Mesenchymal stem cell (in vitro differentiated cells and primary cell): Measurements from ENCODE around the gene MAMSTR.

Experiments
- DNase-seq: peaks from one replicate; pipeline ENCODE4 v3.0.0-alpha.2; 2013
- H2AFZ ChIP-seq: one replicate; pipeline ENCODE4 v1.6.1; 2013; ENCODE audit warnings: low read depth, mild to moderate bottlenecking, control low read depth, inconsistent platforms, low read length, moderate library complexity
- H2AK5ac ChIP-seq: 2 replicates; pipeline ENCODE4 v1.6.1; 2013; ENCODE audit warnings: low read length, moderate library complexity, mild to moderate bottlenecking, inconsistent platforms; ENCODE audit not compliant: severe bottlenecking
- H2BK120ac ChIP-seq: one replicate; pipeline ENCODE4 v1.6.1; 2013; ENCODE audit warnings: low read depth, mild to moderate bottlenecking, inconsistent platforms, low read length, moderate library complexity
- H2BK12ac ChIP-seq, 2 experiments: one replicate each; pipeline ENCODE4 v1.6.1; 2013; ENCODE audit warnings: inconsistent platforms in 2 of 2, low read length in 2 of 2, mild to moderate bottlenecking in 2 of 2, moderate library complexity in 2 of 2, control low read depth in 1 of 2
- H2BK15ac ChIP-seq: one replicate; pipeline ENCODE4 v1.6.1; 2013; ENCODE audit warnings: mild to moderate bottlenecking, low read depth, inconsistent platforms; ENCODE audit not compliant: poor library complexity, severe bottlenecking
- H2BK5ac ChIP-seq: 2 replicates; pipeline ENCODE4 v1.6.1; 2013; ENCODE audit warnings: low read depth, mild to moderate bottlenecking, low read length, control low read depth, inconsistent platforms; ENCODE audit not compliant: poor library complexity, severe bottlenecking
- H3K14ac ChIP-seq, 2 experiments: one replicate each; pipeline ENCODE4 v1.6.1; 2013; ENCODE audit warnings: inconsistent platforms in 2 of 2, low read length in 2 of 2, control low read depth in 1 of 2, mild to moderate bottlenecking in 1 of 2, moderate library complexity in 1 of 2
- H3K18ac ChIP-seq, 2 experiments: one replicate each; pipeline ENCODE4 v1.6.1; 2013; ENCODE audit warnings: inconsistent platforms in 2 of 2, low read length in 2 of 2, control low read depth in 1 of 2, low read depth in 1 of 2, mild to moderate bottlenecking in 1 of 2
- H3K23ac ChIP-seq, 2 experiments: one replicate each; pipeline ENCODE4 v1.6.1; 2013; ENCODE audit warnings: inconsistent platforms in 2 of 2, low read length in 2 of 2, mild to moderate bottlenecking in 2 of 2, moderate library complexity in 2 of 2, control low read depth in 1 of 2
- H3K27ac ChIP-seq: 2 replicates; pipeline ENCODE4 v1.5.1; 2013; ENCODE audit warnings: mild to moderate bottlenecking, moderate library complexity, low read length, control low read depth, inconsistent platforms; ENCODE audit not compliant: poor library complexity, severe bottlenecking
- H3K27me3 ChIP-seq, 2 experiments: 2 replicates each; pipeline versions ENCODE4 v1.6.1 to v1.7.0; 2013; ENCODE audit warnings: low read length in 2 of 2, mild to moderate bottlenecking in 2 of 2, moderate library complexity in 2 of 2, control low read depth in 1 of 2, inconsistent platforms in 1 of 2; ENCODE audit not compliant: control insufficient read depth in 1 of 2, insufficient read depth in 1 of 2
- H3K36me3 ChIP-seq, 2 experiments: 2 replicates each; pipeline versions ENCODE4 v1.6.1 to v1.7.0; 2013; ENCODE audit warnings: low read length in 2 of 2, control low read depth in 1 of 2, inconsistent platforms in 1 of 2, low read depth in 1 of 2, mild to moderate bottlenecking in 1 of 2; ENCODE audit not compliant: insufficient read depth in 2 of 2, control insufficient read depth in 1 of 2
- H3K4ac ChIP-seq, 2 experiments: one replicate each; pipeline ENCODE4 v1.6.1; 2013; ENCODE audit warnings: inconsistent platforms in 2 of 2, low read length in 2 of 2, mild to moderate bottlenecking in 2 of 2, moderate library complexity in 2 of 2, control low read depth in 1 of 2, low read depth in 1 of 2
- H3K4me1 ChIP-seq: 2 replicates; pipeline ENCODE4 v1.6.1; 2013; ENCODE audit warnings: low read depth, low read length, control low read depth; ENCODE audit not compliant: control insufficient read depth, insufficient read depth
- H3K4me2 ChIP-seq: 2 replicates; pipeline ENCODE4 v1.6.1; 2013; ENCODE audit warnings: low read length, mild to moderate bottlenecking, inconsistent platforms; ENCODE audit not compliant: poor library complexity, severe bottlenecking
- H3K4me3 ChIP-seq, 2 experiments: 2 replicates each; pipeline versions ENCODE4 v1.5.1 to v1.7.0; 2013; ENCODE audit warnings: low read length in 2 of 2, mild to moderate bottlenecking in 2 of 2, control low read depth in 1 of 2, low read depth in 1 of 2; ENCODE audit not compliant: insufficient read depth in 1 of 2
- H3K79me1 ChIP-seq: replicated peaks from 2 replicates; pipeline ENCODE4 v1.6.1; 2013; ENCODE audit warnings: mild to moderate bottlenecking, control low read depth, low read length, inconsistent platforms; ENCODE audit not compliant: poor library complexity, severe bottlenecking
- H3K9ac ChIP-seq: 2 replicates; pipeline ENCODE4 v1.7.0; 2013; ENCODE audit warnings: mild to moderate bottlenecking, low read length, moderate library complexity
- H3K9me3 ChIP-seq: 2 replicates; pipeline ENCODE4 v1.7.0; 2013; ENCODE audit warnings: mild to moderate bottlenecking, low read length; ENCODE audit not compliant: control insufficient read depth
- H4K8ac ChIP-seq: one replicate; pipeline ENCODE4 v1.6.1; 2013; ENCODE audit warnings: inconsistent platforms, mild to moderate bottlenecking, low read length, moderate library complexity
- H4K91ac ChIP-seq: one replicate; pipeline ENCODE4 v1.6.1; 2013; ENCODE audit warnings: mild to moderate bottlenecking, low read length, inconsistent platforms
- WGBS: methylation state at CpG from one replicate; pipeline ENCODE4 v1.1.7; 2013; ENCODE audit warnings: mixed read lengths; 5-methylcytosine and 5-hydroxymethylcytosine counted together

Gene MAMSTR

GRCh38 chr19:48711106-48711662, 8.3 kb downstream of the MAMSTR start:
- no peak overlapping the region for H3K18ac ChIP-seq
- H3K4me2 ChIP-seq: no peak overlapping the region
- H2BK120ac ChIP-seq: no peak overlapping the region
- peaks cover 3% of the 10 kb centered on the region for H3K9me3 ChIP-seq
- H2BK15ac ChIP-seq: no peak overlapping the region
- H3K27ac ChIP-seq: no peak overlapping the region
- H3K4me1 ChIP-seq: peaks cover 24% of the 10 kb centered on the region
- H3K36me3 ChIP-seq: no peaks in the 10 kb centered on the region
- no peak overlapping the region for H2AK5ac ChIP-seq
- peaks cover 18% of the 10 kb centered on the region for H3K79me1 ChIP-seq
- no peak overlapping the region for H4K8ac ChIP-seq
- H3K4ac ChIP-seq: no peak overlapping the region
- no peak for DNase-seq
- H3K27me3 ChIP-seq: no peaks in the 10 kb centered on the region
- H3K23ac ChIP-seq: no peak overlapping the region
- no peak overlapping the region for H2AFZ ChIP-seq
- no peak overlapping the region for H4K91ac ChIP-seq
- no peak overlapping the region for H3K4me3 ChIP-seq
- no peak overlapping the region for H2BK12ac ChIP-seq
- no peak overlapping the region for H3K9ac ChIP-seq
- H3K14ac ChIP-seq: no peak overlapping the region
- no peak overlapping the region for H2BK5ac ChIP-seq
- 97% methylated on average over 4 of the region's 4 CpGs for WGBS

GRCh38 chr19:48708471-48708870, 11.1 kb downstream of the MAMSTR start:
- Histone ChIP-seq H2BK12ac (no peak overlapping the region), H3K23ac (no peak overlapping the region), H2BK15ac (no peak overlapping the region), H3K4me2 (no peak overlapping the region), H4K91ac (no peak overlapping the region), H3K27me3 (no peaks in the 10 kb centered on the region), H3K36me3 (peaks cover 2 to 6% of the 10 kb centered on the region in 2 experiments), H2BK5ac (no peak overlapping the region), H2BK120ac (no peak overlapping the region), H2AFZ (no peak overlapping the region), H3K9me3 (peaks cover 3% of the 10 kb centered on the region), H3K27ac (no peak overlapping the region), H3K79me1 (peaks cover 8% of the 10 kb centered on the region), H3K18ac (no peak overlapping the region), H2AK5ac (no peak overlapping the region), H3K14ac (no peak overlapping the region), H4K8ac (no peak overlapping the region), H3K9ac (no peak overlapping the region), H3K4me3 (no peak overlapping the region), H3K4me1 (peaks cover 14% of the 10 kb centered on the region), H3K4ac (no peak overlapping the region)
- 58% methylated on average over 11 of the region's 11 CpGs for WGBS
- DNase-seq: no peak

- no peak overlapping the region for H4K8ac ChIP-seq
- no peak overlapping the region for H2BK12ac ChIP-seq
- no peak overlapping the region for H4K91ac ChIP-seq
- H3K9ac ChIP-seq: no peak overlapping the region
- WGBS: 40% methylated on average over 2 of the region's 2 CpGs
- H3K9me3 ChIP-seq: no peaks in the 10 kb centered on the region
- H2BK5ac ChIP-seq: no peak overlapping the region
- no peak overlapping the region for H2AK5ac ChIP-seq
- H2BK120ac ChIP-seq: no peak overlapping the region
- H3K4me2 ChIP-seq: no peak overlapping the region
- H2BK15ac ChIP-seq: no peak overlapping the region
- no peak overlapping the region for H3K18ac ChIP-seq
- H2AFZ ChIP-seq: no peak overlapping the region
- no peaks in the 10 kb centered on the region for H3K27me3 ChIP-seq
- peaks cover 7 to 15% of the 10 kb centered on the region in 2 experiments for H3K36me3 ChIP-seq
- peaks cover 6% of the 10 kb centered on the region for H3K4me1 ChIP-seq
- no peak overlapping the region for H3K4ac ChIP-seq
- no peak overlapping the region for H3K27ac ChIP-seq
- H3K4me3 ChIP-seq: no peak overlapping the region
- no peaks in the 10 kb centered on the region for H3K79me1 ChIP-seq
- no peak for DNase-seq
- H3K14ac ChIP-seq: no peak overlapping the region
- H3K23ac ChIP-seq: no peak overlapping the region
Measured at GRCh38 chr19:48705431-48705830, 14.1 kb downstream of the MAMSTR start.

DNA sequence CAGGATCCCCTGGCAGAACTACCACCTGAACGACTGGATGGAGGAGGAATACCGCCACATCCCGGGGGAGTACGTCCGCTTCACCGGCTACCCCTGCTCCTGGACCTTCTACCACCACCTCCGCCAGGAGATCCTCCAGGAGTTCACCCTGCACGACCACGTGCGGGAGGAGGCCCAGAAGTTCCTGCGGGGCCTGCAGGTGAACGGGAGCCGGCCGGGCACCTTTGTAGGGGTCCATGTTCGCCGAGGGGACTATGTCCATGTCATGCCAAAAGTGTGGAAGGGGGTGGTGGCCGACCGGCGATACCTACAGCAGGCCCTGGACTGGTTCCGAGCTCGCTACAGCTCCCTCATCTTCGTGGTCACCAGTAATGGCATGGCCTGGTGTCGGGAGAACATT, 16.2 kb downstream of the MAMSTR start:
- Histone ChIP-seq H3K27me3 (no peaks in the 10 kb centered on the region), H4K8ac (no peak overlapping the region), H3K9me3 (no peaks in the 10 kb centered on the region), H3K36me3 (peaks cover 7 to 15% of the 10 kb centered on the region in 2 experiments), H2AK5ac (no peak overlapping the region), H2BK15ac (no peak overlapping the region), H2AFZ (no peak overlapping the region), H2BK12ac (no peak overlapping the region), H4K91ac (no peak overlapping the region), H3K79me1 (no peaks in the 10 kb centered on the region), H3K23ac (no peak overlapping the region), H3K14ac (no peak overlapping the region), H3K27ac (no peak overlapping the region), H3K4me2 (no peak overlapping the region), H3K4me3 (no peak overlapping the region), H2BK5ac (no peak overlapping the region), H3K4ac (no peak overlapping the region), H3K4me1 (peaks cover 4% of the 10 kb centered on the region), H3K18ac (no peak overlapping the region), H3K9ac (no peak overlapping the region), H2BK120ac (no peak overlapping the region)
- 97% methylated on average over 23 of the region's 23 CpGs for WGBS
- no peak for DNase-seq
